Retina (tissue), 1 donor: ENCODE measurements around the gene DNAH9.

Experiments used
- DNase-seq: peaks from one replicate; pipeline ENCODE4 v3.0.0-alpha.2; 2016

DNAH9 gene

DNA sequence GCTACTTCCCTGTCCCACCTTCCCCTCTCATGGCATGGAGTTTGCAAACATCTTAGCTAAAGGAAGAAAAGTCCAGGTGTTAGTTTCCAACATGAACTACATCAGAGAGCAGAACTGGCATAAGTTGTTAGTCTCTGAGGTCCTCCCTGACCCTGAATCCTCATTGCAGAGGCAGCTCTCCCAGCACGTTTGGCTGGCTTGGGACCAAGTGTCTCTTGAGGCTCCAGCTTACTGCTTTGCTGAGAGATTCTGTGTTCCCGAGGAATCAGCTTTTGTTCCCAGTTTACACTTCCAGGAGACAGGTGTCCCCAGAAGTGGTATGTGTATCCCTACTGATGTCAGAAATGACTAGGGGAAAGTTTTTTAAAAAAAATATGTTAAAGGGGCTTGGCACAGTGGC lies 14.7 kb downstream of the DNAH9 start:
- DNase-seq = no peak

DNA sequence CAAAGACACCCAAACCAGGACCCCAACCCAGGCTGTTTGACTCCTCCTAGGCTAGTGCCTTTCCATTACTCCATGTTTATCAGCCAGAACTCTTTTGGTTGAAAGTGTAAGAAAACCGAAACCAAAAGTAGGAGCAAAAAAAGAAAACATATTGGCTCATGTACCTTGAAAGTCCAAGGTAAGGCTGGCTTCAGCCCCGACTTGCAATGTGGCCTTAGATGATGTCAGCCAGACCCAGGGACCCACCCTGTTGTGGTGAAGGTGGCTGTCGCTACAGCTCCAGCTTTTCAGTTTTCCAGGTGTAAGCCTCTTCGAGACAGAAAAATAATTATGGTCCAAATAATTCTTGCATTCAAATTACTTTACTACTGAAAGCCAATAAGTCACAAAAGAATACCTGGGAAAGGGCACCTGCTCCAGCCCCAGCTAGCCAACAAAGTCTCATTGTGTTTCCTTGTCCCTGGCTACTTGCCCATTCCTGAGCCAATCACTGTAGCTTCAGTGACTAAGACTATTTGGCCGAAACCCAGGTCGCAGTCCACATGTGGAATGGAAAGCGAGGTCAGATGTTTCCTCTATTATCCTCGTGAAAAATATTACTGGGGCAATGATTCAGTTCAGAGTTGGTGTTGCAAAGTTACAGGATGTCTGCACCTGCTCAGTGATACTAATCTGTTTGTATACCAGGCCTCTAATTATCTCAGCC lies 20.7 kb downstream of the DNAH9 start:
- no peak for DNase-seq

DNA sequence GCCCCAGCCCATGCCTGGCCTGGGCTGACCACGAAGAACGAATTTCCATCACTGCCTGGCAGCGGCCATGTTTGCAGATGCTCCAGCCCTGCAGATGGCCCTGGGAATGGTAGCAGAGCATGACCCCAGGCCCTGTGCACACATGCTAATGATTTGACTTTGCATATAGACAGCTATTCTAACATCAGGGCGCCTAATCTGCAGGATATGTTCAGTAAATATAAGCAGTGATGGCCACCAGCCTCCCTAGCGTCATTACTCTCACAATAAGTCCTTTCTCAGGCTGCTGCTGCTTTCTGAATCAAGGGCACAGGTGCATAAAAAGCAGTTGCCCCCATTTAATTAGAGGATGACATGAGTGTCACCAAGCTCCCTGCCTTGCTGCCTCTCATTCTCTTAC lies 24.2 kb downstream of the DNAH9 start:
- DNase-seq = no peak

DNA sequence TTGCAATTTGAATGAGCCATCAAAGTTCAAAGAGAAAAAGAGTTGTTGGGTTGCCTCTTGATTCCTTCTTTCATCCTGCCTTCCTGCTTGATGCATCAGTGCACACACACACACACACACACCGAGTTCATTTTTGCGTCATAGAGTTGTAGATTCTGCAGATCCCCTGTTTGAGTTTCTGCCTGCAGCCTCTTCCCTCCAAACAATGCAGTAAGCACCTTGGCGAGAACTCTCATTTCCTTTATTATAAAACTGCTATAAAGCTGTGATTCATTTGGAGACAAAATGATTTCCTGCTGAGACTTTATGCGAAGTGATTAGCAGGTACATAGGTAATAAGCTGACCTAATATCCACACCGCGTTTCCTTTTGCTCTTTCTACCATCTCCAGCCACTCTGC lies 26.7 kb downstream of the DNAH9 start:
- DNase-seq = no peak

DNA sequence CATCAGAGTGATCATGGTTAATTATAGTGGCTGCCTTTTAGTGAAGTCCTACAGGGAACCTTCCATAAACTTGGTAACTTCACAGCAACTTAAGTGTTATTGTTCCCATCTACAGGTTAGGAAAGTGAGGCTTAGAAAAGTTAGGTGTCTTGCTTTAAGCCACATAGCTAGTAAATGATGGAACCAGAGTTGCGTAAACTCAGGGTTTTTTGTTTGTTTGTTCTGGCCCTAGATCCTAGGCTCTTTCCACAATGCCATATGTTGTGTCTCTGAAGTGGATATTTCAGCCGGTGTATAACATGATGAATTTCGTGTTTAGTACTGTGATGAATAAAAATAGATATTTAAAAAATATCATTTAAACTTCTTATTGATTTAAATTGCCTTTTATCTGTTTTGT lies 27.6 kb downstream of the DNAH9 start:
- DNase-seq = no peak

DNA sequence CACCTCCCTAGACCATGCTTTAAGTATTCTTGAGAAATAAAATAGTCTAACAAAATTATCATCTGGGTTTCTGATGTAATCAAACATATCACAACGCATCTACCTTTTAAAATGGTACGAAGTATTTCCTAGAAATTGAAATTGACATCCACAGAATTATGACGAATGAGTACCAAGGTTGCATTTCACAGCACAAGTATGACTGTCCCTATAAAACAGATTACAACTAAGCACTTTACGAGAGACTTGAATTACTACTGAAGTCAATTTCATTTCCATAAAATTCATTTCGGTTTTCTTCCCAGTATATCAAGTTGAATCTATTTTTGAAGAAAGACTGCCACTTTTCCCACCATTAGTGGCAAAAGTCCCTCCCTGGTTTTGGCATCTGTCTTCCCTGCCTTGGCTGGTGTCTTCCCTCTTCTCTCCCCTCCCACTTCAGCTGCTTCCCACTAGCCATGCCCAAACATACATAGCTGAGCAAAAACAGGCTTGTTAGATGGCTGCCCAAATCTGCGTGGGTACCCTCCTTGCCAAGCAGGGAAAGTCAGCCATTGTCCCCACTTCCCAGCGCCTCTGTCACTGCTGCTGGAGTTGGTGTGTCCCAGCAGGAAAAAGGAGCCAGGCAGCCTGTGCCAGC lies 29.2 kb downstream of the DNAH9 start:
- DNase-seq = no peak

DNA sequence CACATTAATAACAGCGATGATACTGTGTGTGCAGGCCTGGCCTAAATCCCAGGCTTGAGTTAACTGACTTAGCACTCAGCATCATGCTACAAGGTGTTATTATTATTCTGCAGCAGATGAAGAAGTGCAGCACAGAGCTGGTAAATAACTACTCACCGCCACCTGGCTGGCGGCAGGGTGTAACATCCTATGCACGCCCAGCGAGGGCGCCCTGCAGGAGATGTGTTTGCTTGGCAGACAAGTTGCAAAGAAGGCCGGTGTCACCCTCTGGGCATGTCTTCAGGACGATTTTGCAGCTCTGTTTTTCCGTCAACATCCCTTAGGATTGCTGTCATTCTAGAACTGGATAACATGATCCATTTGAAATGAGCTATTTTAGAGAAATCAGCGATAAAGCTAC lies 30.1 kb downstream of the DNAH9 start:
- no peak for DNase-seq

DNA sequence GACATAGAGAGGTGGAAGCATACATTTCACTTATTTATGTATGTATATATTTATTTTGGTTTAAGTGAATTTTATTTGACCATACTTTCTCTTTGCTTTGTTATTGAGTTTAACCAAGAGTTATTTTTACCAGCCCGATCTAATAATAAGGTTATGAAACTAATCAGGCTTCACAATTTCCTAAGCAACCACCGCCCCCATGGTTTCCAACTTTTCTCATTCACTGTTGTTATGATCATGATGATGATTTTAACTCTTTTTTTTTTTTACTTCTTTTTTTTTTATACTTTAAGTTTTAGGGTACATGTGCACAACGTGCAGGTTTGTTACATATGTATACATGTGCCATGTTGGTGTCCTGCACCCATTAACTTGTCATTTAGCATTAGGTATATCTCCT lies 30.6 kb downstream of the DNAH9 start:
- no peak for DNase-seq

DNA sequence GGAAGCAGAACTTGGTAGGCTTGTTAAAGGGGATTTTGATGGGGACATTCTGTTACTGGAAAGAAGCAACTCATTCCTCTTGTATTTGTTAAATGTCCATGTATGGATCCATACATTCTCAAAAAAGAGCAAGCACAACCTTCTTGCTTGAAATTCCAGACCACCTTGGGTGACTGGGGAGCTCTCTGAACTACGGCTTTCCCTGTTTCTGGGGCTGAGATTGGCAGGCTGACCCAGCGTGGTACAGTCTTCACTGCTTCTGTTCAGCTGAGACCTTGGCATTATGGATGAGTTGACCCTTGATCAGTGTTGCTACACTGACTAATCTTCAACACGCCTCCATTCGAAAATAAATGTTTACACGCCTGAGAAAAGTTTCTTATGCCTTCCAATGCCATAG lies 38.5 kb downstream of the DNAH9 start:
- DNase-seq = no peak

DNA sequence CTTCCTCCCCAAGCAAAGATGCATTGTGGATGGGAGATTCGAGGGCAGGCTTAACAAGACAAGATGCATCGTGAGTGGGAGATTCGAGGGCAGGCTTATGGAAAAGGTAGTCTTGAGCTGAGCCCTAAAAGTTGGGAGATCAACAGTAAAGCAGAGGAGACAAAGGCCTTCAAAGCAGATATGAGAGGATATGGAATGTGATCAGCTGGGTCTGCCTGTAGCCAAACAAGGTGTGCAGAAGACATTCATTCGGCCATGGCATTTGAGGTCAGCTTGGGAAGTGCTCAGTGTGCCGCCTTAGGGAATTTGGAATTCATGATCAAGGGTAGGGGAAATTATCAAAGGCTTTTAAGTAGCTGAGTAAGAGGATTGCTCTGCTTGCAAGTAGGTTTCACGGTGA lies 39.5 kb downstream of the DNAH9 start:
- no peak for DNase-seq

DNA sequence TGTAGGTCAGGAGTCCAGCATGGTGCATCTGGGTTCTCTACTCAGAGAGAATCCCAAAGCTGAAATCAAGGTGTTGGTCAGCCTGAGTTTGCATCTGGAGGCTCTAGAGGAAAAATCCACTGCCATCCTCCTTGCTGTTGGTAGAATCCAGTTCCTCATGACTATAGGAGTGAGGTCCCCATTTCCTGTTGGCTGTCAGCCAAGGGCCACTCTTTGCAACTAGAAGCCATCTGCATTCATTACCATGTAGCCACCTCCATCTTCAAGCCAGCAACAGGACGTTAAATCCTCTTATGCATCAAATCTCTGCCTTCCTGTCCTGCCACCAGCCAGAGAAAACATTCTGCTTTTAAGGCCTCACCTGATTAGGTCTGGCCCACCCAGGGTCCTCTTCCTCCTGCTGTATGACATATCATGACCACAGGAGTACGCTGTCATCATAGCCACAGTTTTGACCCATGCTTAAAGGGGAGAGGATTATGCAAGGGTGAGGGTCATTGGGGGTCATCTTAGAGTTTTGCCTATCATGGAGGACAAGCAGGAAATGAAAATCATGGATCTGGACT lies 40.5 kb downstream of the DNAH9 start:
- DNase-seq = no peak

DNA sequence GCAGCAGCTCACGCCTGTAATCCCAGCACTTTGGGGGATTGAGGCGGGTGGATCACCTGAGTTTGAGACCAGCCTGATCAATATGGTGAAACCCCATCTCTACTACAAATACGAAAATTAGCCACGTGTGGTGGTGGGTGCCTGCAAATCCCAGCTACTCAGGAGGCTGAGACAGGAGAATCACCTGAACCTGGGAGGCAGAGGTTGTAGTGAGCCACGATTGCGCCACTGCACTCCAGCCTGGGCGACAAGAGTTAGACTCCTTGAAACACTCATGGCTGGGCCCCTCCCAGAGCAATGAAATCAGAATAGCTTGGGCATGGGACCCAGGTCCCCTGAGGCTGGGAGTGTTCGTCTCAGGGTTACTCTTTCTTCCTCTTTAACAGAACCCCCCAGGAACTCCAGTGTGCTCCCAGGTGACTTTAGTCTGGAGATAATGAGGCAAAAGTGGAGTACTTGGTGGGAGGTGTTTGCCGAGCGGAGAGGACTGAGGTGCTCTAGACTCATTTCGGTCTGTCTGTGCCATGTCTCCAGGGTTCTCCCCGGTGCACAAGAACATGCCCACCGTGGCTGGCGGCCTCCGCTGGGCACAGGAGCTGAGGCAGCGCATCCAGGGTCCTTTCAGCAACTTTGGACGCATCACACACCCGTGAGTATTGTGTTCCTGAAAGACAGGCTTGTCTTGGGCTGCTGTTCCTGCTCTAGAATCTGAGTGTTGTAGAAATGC lies 41.6 kb downstream of the DNAH9 start:
- DNase-seq = no peak

DNA sequence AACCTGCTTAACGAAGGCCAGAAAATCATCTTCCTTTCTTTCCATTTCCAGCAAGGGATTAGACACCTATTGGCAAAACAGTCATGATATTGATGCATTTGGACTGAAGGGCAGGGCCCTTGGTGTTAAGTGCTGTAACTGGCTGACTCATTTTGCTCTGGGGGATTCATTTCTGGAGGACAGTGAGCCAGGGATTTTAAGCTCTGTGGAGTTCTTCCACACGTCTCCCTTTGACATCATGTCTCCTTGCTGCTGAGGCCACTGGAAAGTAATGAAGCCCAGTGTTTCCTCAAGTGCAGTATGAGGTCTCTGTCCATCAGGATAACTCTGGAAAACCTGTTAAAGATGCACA lies 42.2 kb downstream of the DNAH9 start:
- no peak for DNase-seq

DNA sequence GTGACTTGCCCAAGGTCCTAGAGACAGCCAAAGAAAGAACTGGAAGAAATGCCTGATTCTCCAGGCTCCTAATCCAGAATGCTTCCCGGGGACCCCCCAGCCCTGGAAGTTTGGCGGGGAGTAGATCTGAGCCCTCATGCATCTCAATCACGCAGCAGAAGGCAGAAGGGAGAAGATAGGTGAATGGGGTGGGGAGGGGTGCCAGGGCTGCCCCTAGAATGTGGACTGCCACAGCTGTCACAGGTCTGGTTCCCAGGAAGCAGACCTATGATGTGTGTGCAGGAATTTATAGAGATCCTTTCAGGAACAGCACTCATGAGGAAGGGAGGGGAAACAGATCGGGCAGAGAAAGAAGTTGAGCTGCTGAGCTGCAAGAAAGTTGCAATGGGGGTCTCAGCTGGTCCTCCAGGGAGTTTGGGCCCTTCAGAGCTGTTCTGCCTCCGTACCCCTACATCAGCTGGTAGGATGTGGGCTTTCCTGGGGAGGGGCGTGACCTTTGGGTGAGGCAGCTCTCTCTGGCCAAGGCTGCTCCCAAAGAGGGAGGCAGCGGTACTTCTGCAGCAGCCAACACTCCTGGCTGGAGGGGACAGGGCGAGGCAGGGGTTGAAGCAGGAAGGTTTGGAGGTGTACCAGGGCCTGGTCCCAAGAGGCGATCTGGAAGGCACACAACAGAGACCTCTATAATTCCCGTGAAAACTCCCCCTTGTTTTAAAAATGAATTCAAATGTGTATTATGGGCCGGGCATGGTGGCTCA lies 43.4 kb downstream of the DNAH9 start:
- DNase-seq = no peak

DNA sequence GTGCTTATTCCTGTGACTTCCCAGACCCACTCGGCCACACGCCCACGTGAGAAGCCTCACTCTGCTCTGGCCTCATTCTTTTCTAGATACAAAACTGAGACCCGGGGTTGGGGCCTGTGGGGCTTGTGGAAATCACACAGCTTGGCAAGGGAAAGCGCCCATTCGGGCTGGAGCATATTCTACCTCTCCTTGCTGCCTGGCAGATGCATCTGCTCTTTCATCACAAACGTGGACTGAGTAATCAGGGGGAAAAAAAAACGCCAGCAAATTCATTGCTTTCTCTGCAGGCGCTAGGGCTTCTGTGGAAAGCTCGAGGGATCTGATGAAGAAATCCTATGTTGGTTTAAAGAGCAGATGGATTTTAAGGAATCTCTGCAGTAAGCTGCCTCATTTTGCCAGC lies 44.4 kb downstream of the DNAH9 start:
- DNase-seq = no peak

DNA sequence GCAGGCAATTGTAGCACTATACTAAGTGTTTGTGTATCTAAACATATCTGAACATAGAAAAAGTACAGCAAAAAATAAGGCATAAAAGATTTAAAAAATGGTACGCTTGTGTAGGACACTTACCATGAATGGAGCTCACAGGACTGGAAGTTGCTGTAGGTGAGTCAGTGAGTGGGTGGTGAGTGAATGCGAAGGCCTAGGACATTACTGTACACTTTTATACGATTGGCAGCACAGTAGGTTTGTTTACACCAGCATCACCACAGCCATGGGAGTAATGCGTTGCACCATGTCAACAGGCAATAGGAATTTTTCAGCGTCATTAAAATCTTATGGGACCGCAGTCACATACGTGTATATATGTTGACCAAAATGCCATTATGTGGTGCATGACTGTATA lies 45.6 kb downstream of the DNAH9 start:
- DNase-seq = no peak

DNA sequence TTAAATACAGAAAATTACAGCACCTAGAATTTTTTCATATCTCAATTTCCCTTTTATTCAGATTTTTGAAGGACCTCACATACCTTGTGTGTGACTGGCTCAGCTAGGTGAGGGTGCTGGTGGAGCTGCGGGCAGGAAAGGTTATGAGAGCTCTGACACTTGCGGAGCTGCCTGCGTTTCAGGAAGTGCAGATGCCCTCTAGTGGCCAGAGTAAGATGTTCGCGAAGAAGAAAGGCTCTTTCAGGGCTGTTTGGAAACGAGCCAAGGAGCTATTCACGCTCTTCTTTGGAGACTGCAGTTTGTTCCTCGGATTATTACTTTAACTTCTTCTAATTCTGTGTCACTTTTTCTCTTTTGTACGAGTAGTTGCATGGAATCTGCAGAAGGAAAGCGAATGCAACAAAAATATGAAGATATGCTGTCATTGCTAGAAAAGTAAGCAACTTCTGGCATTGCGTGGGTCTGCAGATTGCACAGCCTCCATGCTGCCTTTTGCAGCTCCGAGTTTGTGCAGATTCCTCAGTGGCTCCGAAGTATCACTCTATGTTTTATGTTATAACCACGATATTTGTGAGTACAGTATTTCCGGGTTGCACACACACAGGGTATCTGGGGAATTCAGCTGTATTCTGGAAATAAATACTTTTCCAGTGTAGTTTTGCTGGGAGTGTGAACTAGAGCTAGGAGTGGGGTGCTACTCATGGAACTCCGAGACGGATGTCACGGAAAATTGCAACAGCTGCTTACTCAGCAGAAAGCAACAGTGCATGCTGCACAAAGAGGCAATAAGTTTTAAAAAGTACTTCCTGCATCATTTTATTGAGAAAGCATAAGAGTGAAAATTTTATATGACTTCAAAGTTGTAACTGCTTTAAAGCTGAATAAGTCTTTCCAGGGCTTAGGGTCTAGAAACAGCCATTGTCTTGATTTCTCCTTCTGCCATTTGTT lies 46.3 kb downstream of the DNAH9 start:
- DNase-seq = peak; percentile 76

DNA sequence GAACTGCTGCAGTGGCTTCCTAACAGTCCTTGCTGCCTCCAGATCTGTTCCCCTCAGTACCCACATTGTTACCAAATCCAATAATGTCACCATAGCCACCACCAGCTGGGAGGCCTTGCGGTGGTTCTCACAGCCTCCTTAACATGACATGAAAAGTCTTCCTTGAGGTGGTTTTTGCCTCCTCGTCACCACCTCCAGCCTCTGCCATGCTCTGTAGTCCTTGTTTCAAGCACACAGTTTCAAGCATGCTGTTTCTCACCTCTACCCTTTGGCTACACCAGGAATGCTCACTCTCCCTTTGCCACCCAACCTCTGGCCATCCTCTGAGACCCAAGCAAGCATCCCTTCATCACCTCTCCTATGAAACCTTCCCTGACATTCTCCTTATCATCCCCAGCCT lies 47.2 kb downstream of the DNAH9 start:
- no peak for DNase-seq

DNA sequence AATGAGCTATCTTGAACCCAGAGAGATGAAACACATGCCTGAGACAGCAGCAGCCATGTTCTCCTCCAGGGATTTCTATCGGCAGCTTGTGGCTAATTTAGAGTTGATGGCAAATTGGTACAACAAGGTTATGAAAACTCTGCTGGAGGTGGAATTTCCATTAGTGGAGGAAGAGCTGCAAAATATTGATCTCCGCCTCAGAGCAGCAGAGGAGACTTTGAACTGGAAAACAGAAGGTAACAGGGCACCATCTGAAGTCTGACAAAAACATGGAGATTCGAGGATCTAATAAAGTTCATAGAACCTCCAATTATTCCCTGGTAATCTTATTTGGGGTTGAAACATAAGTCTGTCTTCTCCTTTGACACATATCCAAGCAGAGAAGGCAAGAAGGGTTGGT lies 52.8 kb downstream of the DNAH9 start:
- DNase-seq = no peak

DNA sequence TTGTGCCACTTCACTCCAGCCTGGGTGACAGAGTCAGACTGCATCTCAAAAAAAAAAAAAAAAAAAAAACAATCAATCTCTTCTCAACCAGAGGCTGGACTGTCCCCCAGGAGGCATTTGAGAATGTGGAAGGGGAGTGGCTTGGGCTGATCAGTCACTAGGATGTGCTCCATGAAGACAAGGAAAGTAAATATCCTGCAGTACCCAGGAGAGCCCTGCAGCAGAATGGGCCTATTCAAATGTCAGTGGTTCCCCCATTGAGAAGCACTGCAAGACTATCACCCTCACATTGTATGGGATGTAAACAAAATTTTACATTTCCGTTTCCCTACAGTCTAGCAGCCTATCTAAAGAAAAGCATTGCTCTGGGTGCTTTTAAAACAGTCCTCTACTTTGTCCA lies 70.3 kb downstream of the DNAH9 start:
- no peak for DNase-seq

DNA sequence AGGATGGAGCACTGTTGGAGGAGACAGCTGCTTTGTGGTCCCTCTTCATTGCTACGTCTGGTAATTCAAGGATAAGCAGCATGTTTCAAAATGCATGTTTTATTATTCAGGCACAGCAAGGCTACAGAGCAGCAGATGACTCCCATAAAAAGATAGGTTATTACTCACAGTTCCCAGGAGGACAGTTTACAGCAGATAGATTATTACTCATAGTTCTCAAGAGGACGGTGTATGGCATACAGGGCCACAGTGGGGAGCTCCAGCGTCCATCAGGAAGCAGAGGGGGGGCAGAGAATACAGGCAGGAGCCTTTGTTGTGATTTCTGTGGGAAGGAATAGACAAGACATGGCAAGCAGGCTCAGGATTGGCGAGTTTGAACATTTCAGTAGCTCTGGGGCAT lies 72.9 kb downstream of the DNAH9 start:
- no peak for DNase-seq

DNA sequence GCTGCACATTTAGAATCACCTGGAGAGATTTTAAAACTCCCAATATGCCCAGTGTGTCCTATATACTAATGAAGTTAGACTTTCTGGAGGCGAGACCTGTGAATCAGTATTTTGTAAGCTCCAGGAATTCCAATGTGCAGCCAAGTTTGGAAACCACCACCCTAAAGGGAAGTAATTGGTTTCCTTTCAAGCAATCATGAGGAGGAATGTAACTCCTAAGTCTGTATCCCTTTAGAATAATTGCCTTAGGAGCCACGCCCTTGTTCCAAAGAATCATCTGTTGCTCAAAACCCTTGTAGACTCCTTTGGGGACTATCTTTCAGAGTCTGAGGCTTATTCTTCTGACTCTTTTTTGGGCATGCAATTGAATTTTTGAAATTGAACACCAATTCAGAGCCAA lies 84.4 kb downstream of the DNAH9 start:
- DNase-seq = no peak
